Measurements from ENCODE around the gene BAZ2B.

DNA sequence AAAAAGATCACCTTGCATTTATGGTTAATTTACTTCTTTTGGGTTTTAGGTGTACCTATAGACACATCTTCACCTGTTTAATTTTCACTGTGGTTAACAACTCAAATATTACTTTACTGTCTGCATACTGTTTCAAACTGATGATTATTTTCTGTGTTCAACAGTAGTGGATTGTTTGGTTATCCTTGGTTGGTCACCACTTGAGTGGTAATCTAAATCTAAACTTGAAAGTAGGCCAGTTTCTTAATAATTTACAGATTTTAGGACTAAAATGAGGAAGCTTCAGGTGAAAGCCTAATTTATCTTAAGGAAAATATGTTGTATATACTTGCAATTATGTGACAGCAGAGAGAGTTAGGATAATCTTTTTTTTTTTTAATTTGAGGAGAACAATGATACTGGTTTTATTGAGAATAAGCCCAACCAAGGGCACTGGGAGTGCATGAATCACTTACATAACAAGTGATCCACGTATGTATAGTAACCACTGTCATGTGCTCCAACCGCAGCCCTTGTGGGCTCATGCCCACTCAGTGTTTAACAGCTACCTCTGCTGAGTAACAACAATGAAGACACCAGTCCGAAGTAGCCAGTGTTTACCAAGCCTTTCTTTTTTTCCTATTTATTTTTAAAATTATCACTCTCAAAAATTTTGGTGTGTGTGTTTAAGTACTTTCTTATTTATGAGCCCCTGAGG lies 298.8 kb downstream of the BAZ2B start:
- no peak for TF ChIP-seq POLR2A (IDR thresholded peaks at IDR 0.05)
- TF ChIP-seq, protein P1, sequence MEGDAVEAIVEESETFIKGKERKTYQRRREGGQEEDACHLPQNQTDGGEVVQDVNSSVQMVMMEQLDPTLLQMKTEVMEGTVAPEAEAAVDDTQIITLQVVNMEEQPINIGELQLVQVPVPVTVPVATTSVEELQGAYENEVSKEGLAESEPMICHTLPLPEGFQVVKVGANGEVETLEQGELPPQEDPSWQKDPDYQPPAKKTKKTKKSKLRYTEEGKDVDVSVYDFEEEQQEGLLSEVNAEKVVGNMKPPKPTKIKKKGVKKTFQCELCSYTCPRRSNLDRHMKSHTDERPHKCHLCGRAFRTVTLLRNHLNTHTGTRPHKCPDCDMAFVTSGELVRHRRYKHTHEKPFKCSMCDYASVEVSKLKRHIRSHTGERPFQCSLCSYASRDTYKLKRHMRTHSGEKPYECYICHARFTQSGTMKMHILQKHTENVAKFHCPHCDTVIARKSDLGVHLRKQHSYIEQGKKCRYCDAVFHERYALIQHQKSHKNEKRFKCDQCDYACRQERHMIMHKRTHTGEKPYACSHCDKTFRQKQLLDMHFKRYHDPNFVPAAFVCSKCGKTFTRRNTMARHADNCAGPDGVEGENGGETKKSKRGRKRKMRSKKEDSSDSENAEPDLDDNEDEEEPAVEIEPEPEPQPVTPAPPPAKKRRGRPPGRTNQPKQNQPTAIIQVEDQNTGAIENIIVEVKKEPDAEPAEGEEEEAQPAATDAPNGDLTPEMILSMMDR (IDR thresholded peaks at IDR 0.05): no peak

All from adrenal gland (tissue), 5 donors.